ENCODE results near the gene OSGEPL1.

- TF ChIP-seq CTCF (IDR thresholded peaks at IDR 0.05; ENCODE audit: low read depth, low read length) (no peak), MAX (IDR thresholded peaks at IDR 0.05; ENCODE audit: low read depth, low read length) (no peak)
Measured at GRCh38 chr2:189729430-189729829, 33.2 kb downstream of the OSGEPL1 start.

Measured in NB4 (cell line).